H9 (cell line): Measurements from ENCODE around the gene APOBEC3B. TPM values are rescaled to one million over a fixed set of nuclear protein-coding genes. Genes with fewer than 3 reads are reported as not detected.

Experiments
- DNase-seq: peaks from one replicate; pipeline ENCODE4 v3.0.0-alpha.2; 2017
- H2AFZ ChIP-seq: one replicate; pipeline ENCODE4 v1.6.1; 2013; ENCODE audit warnings: mild to moderate bottlenecking, low read length, control low read depth, moderate library complexity
- H2AK5ac ChIP-seq: 2 replicates; pipeline ENCODE4 v1.6.1; 2013; ENCODE audit warnings: low read length, control low read depth, mixed read lengths; ENCODE audit not compliant: insufficient read length
- H2BK120ac ChIP-seq: one replicate; pipeline ENCODE4 v1.6.1; 2013; ENCODE audit warnings: low read depth, mild to moderate bottlenecking, low read length, control low read depth, inconsistent platforms; ENCODE audit not compliant: poor library complexity, severe bottlenecking
- H2BK12ac ChIP-seq: 2 replicates; pipeline ENCODE4 v1.6.1; 2013; ENCODE audit warnings: low read length, control low read depth, mixed read lengths, low read depth; ENCODE audit not compliant: insufficient read length
- H2BK15ac ChIP-seq: 2 replicates; pipeline ENCODE4 v1.6.1; 2013; ENCODE audit warnings: low read depth, low read length, control low read depth
- H2BK20ac ChIP-seq: one replicate; pipeline ENCODE4 v1.6.1; 2013; ENCODE audit warnings: low read depth, mild to moderate bottlenecking, low read length, control low read depth, inconsistent platforms; ENCODE audit not compliant: poor library complexity, severe bottlenecking
- H2BK5ac ChIP-seq: 2 replicates; pipeline ENCODE4 v1.6.1; 2013; ENCODE audit warnings: low read length, control low read depth, mixed read lengths; ENCODE audit not compliant: insufficient read length
- H3K14ac ChIP-seq: 2 replicates; pipeline ENCODE4 v1.6.1; 2013; ENCODE audit warnings: low read length, control low read depth; ENCODE audit not compliant: insufficient read depth
- H3K18ac ChIP-seq: 2 replicates; pipeline ENCODE4 v1.6.1; 2013; ENCODE audit warnings: low read depth, mild to moderate bottlenecking, mixed read lengths, low read length, control low read depth; ENCODE audit not compliant: insufficient read length
- H3K23ac ChIP-seq: 2 replicates; pipeline ENCODE4 v1.6.1; 2013; ENCODE audit warnings: low read length, control low read depth, mixed read lengths, low read depth; ENCODE audit not compliant: insufficient read length
- H3K23me2 ChIP-seq: 2 replicates; pipeline ENCODE4 v1.6.1; 2013; ENCODE audit warnings: low read depth, mild to moderate bottlenecking, mixed read lengths, low read length, control low read depth; ENCODE audit not compliant: insufficient read length, poor library complexity, severe bottlenecking
- H3K27ac ChIP-seq: 2 replicates; pipeline ENCODE4 v1.5.1; 2013; ENCODE audit warnings: low read length, control low read depth, mixed read lengths, low read depth; ENCODE audit not compliant: insufficient read length
- H3K27me3 ChIP-seq: 2 replicates; pipeline ENCODE4 v1.6.1; 2013; ENCODE audit warnings: low read length, control low read depth, inconsistent platforms; ENCODE audit not compliant: insufficient read depth
- H3K4ac ChIP-seq: 2 replicates; pipeline ENCODE4 v1.6.1; 2013; ENCODE audit warnings: low read depth, mild to moderate bottlenecking, control low read depth, inconsistent platforms, low read length, moderate library complexity
- H3K4me1 ChIP-seq: 2 replicates; pipeline ENCODE4 v1.6.1; 2013; ENCODE audit warnings: low read length, control low read depth, inconsistent platforms; ENCODE audit not compliant: insufficient read depth
- H3K4me2 ChIP-seq: 2 replicates; pipeline ENCODE4 v1.6.1; 2013; ENCODE audit warnings: low read length, control low read depth, mixed read lengths; ENCODE audit not compliant: insufficient read length, insufficient read depth
- H3K56ac ChIP-seq: 2 replicates; pipeline ENCODE4 v1.6.1; 2013; ENCODE audit warnings: low read depth, mild to moderate bottlenecking, mixed read lengths, low read length, control low read depth; ENCODE audit not compliant: insufficient read length
- H3K79me1 ChIP-seq: 2 replicates; pipeline ENCODE4 v1.6.1; 2013; ENCODE audit warnings: low read depth, mild to moderate bottlenecking, moderate library complexity, low read length, control low read depth, inconsistent platforms; ENCODE audit not compliant: insufficient read depth, poor library complexity, severe bottlenecking
- H3K79me2 ChIP-seq: 2 replicates; pipeline ENCODE4 v1.6.1; 2013; ENCODE audit warnings: low read length, control low read depth, inconsistent platforms; ENCODE audit not compliant: insufficient read depth
- H3K9ac ChIP-seq: 2 replicates; pipeline ENCODE4 v1.6.1; 2013; ENCODE audit warnings: low read length, control low read depth, mixed read lengths; ENCODE audit not compliant: insufficient read length; ENCODE audit errors: extremely low read depth
- H3K9me3 ChIP-seq: one replicate; pipeline ENCODE4 v1.6.1; 2013; ENCODE audit warnings: low read depth, low read length, inconsistent platforms; ENCODE audit not compliant: control insufficient read depth
- H3T11ph ChIP-seq: one replicate; pipeline ENCODE4 v1.6.1; 2013; ENCODE audit warnings: mild to moderate bottlenecking, low read length, control low read depth, inconsistent platforms
- H4K20me1 ChIP-seq: one replicate; pipeline ENCODE4 v1.6.1; 2013; ENCODE audit not compliant: control insufficient read depth, insufficient read length, insufficient read depth
- H4K5ac ChIP-seq: 2 replicates; pipeline ENCODE4 v1.6.1; 2013; ENCODE audit warnings: low read depth, mild to moderate bottlenecking, mixed read lengths, low read length, control low read depth; ENCODE audit not compliant: insufficient read length
- H4K8ac ChIP-seq: replicated peaks from 2 replicates; pipeline ENCODE4 v1.6.1; 2013; ENCODE audit warnings: low read length, control low read depth, mixed read lengths, low read depth; ENCODE audit not compliant: insufficient read length
- H4K91ac ChIP-seq: 2 replicates; pipeline ENCODE4 v1.6.1; 2013; ENCODE audit warnings: low read depth, mild to moderate bottlenecking, moderate library complexity, mixed read lengths, low read length, control low read depth; ENCODE audit not compliant: insufficient read length
- H3K27ac Mint-ChIP-seq, 3 experiments: 2 replicates in 2 of 3; 3 replicates in 1 of 3; pipeline ENCODE4 v1.8.0; 2020 to 2021; ENCODE audit warnings: mixed read lengths in 3 of 3, mild to moderate bottlenecking in 1 of 3, moderate library complexity in 1 of 3
- H3K27me3 Mint-ChIP-seq: 2 replicates; pipeline ENCODE4 v1.8.0; 2021; ENCODE audit warnings: low read depth, mild to moderate bottlenecking, moderate library complexity, mixed read lengths
- H3K36me3 Mint-ChIP-seq, 3 experiments: 2 replicates in 2 of 3; 3 replicates in 1 of 3; pipeline ENCODE4 v1.8.0; 2020 to 2021; ENCODE audit warnings: low read depth in 3 of 3, mixed read lengths in 3 of 3; ENCODE audit not compliant: insufficient read depth in 1 of 3
- H3K4me1 Mint-ChIP-seq, 2 experiments: 2 replicates each; pipeline ENCODE4 v1.8.0; 2020; ENCODE audit warnings: mixed read lengths in 2 of 2
- H3K4me3 Mint-ChIP-seq, 2 experiments: 2 replicates in 1 of 2; 3 replicates in 1 of 2; pipeline ENCODE4 v1.8.0; 2020 to 2021; ENCODE audit warnings: mild to moderate bottlenecking in 2 of 2, mixed read lengths in 2 of 2, moderate library complexity in 1 of 2
- H3K9me3 Mint-ChIP-seq, 2 experiments: 2 replicates in 1 of 2; 3 replicates in 1 of 2; pipeline ENCODE4 v1.8.0; 2020; ENCODE audit warnings: mild to moderate bottlenecking in 2 of 2, mixed read lengths in 2 of 2, moderate library complexity in 1 of 2
- CTCF ChIP-seq: fragments of 200-600 bp; sonication (generic); conservative IDR thresholded peaks from 3 replicates; pipeline ENCODE4 v1.8.0; 2021; ENCODE audit warnings: antibody characterized with exemption, mild to moderate bottlenecking
- WGBS: extraction: QIAGEN DNeasy Blood & Tissue Kit; methylation state at CpG from one replicate; pipeline ENCODE4 v1.1.7; 2013; ENCODE audit warnings: missing lambda C conversion rate, low lambda C conversion rate, mixed read lengths; ENCODE audit not compliant: insufficient read length; ENCODE audit errors: extremely low coverage; 5-methylcytosine and 5-hydroxymethylcytosine counted together
- total RNA-seq: library from RNA; stranded (reverse); gene quantifications from 2 replicates; pipeline ENCODE4 v1.2.1, GENCODE V29; 2021

APOBEC3B gene
- total RNA-seq, 1 experiment from 2014 or later, result 29.0 TPM

- Histone ChIP-seq H3K23me2 (no peaks in the 10 kb centered on the region), H3K9me3 (no peaks in the 10 kb centered on the region), H4K8ac (no peak overlapping the region), H4K91ac (no peak overlapping the region), H2AFZ (no peak overlapping the region), H2BK12ac (no peak overlapping the region), H3K9ac (no peak overlapping the region), H2BK5ac (no peak overlapping the region), H3K27ac (no peak overlapping the region), H2AK5ac (no peak overlapping the region), H3K56ac (no peak overlapping the region), H3K4me2 (no peak overlapping the region), H2BK20ac (no peak overlapping the region), H3K79me1 (no peaks in the 10 kb centered on the region), H2BK15ac (no peak overlapping the region), H3K18ac (no peak overlapping the region), H3K27me3 (no peaks in the 10 kb centered on the region), H3K4ac (no peak overlapping the region), H3K14ac (no peak overlapping the region), H2BK120ac (no peak overlapping the region), H3K79me2 (no peaks in the 10 kb centered on the region), H3K23ac (no peak overlapping the region), H3T11ph (no peak overlapping the region), H4K5ac (no peak overlapping the region), H4K20me1 (no peaks in the 10 kb centered on the region), H3K4me1 (no peaks in the 10 kb centered on the region)
- H3K4me1 Mint-ChIP-seq, result peaks cover 6 to 11% of the 10 kb centered on the region in 2 experiments
- WGBS, result no CpG with 5 or more reads among the region's 12 CpGs
- no peaks in the 10 kb centered on the region for H3K36me3 Mint-ChIP-seq
- no peak overlapping the region for H3K27ac Mint-ChIP-seq
- H3K4me3 Mint-ChIP-seq, result no peak overlapping the region
- H3K27me3 Mint-ChIP-seq, result peaks cover 18% of the 10 kb centered on the region
- DNase-seq, result no peak
- H3K9me3 Mint-ChIP-seq, result no peaks in the 10 kb centered on the region; a peak in 1 of 5 replicates
- TF ChIP-seq CTCF, result no peak
Measured at GRCh38 chr22:38952281-38952993, 29.7 kb upstream of the APOBEC3B start.
